Liver (tissue), 3 donors: ENCODE data around the gene HPCA.

ENCODE experiments used
- ATF3 ChIP-seq: IDR thresholded peaks from 2 replicates; pipeline ENCODE4 v1.6.1; 2016; ENCODE audit warnings: antibody characterized with exemption
- CTCF ChIP-seq: fragments of 150-350 bp; IDR thresholded peaks from 2 replicates; pipeline ENCODE4 v1.5.1; 2017; ENCODE audit warnings: improper control_type of control experiment, low read depth, low read length; ENCODE audit not compliant: missing input control
- EGR1 ChIP-seq, 2 donors: IDR thresholded peaks; 2 replicates each; pipeline ENCODE4 v1.6.1; 2016 to 2018; ENCODE audit warnings: antibody characterized with exemption in 2 of 2, low read depth in 2 of 2
- FOXA1 ChIP-seq: IDR thresholded peaks from 2 replicates; pipeline ENCODE4 v1.6.1; 2016; ENCODE audit warnings: antibody characterized with exemption
- JUND ChIP-seq, 2 donors: IDR thresholded peaks; 2 replicates each; pipeline ENCODE4 v1.6.1; 2016; ENCODE audit warnings: antibody characterized with exemption in 2 of 2
- RAD21 ChIP-seq, 2 donors: IDR thresholded peaks; 2 replicates each; pipeline ENCODE4 v1.6.1; 2016; ENCODE audit warnings: antibody characterized with exemption in 2 of 2, mild to moderate bottlenecking in 2 of 2
- RXRA ChIP-seq, 2 donors: IDR thresholded peaks; 2 replicates each; pipeline ENCODE4 v1.6.1; 2017 to 2018; ENCODE audit warnings: antibody characterized with exemption in 2 of 2, mild to moderate bottlenecking in 1 of 2
- SP1 ChIP-seq: IDR thresholded peaks from 2 replicates; pipeline ENCODE4 v1.6.1; 2018; ENCODE audit warnings: antibody characterized with exemption, mild to moderate bottlenecking
- TAF1 ChIP-seq: conservative IDR thresholded peaks from 2 replicates; pipeline ENCODE4 v1.6.1; 2016; ENCODE audit warnings: antibody characterized with exemption, mild to moderate bottlenecking
- TF ChIP-seq, protein P1 (sequence below): IDR thresholded peaks from 2 replicates; pipeline ENCODE4 v1.6.1; 2016; ENCODE audit warnings: antibody characterized with exemption, mild to moderate bottlenecking
- TF ChIP-seq, protein P2 (sequence below): IDR thresholded peaks from 2 replicates; pipeline ENCODE4 v1.6.1; 2016; ENCODE audit warnings: antibody characterized with exemption
- TF ChIP-seq, protein P3 (sequence below): IDR thresholded peaks from 2 replicates; pipeline ENCODE4 v1.6.1; 2016; ENCODE audit warnings: antibody characterized with exemption
- donor health status: healthy.
- donor health status: healthy.

GRCh38 chr1:32878637-32879041 is 7.7 kb upstream of the HPCA start:
- TF ChIP-seq CTCF (no peak), FOXA1 (no peak), RAD21 (IDR thresholded peaks at IDR 0.05) (no peak), RXRA (IDR thresholded peaks at IDR 0.05) (no peak), SP1 (no peak), EGR1 (IDR thresholded peaks at IDR 0.05; ENCODE audit: low read depth in 2 of 2) (no peak), JUND (IDR thresholded peaks at IDR 0.05) (no peak), TAF1 (no peak), ATF3 (no peak)
- TF ChIP-seq, protein P1, sequence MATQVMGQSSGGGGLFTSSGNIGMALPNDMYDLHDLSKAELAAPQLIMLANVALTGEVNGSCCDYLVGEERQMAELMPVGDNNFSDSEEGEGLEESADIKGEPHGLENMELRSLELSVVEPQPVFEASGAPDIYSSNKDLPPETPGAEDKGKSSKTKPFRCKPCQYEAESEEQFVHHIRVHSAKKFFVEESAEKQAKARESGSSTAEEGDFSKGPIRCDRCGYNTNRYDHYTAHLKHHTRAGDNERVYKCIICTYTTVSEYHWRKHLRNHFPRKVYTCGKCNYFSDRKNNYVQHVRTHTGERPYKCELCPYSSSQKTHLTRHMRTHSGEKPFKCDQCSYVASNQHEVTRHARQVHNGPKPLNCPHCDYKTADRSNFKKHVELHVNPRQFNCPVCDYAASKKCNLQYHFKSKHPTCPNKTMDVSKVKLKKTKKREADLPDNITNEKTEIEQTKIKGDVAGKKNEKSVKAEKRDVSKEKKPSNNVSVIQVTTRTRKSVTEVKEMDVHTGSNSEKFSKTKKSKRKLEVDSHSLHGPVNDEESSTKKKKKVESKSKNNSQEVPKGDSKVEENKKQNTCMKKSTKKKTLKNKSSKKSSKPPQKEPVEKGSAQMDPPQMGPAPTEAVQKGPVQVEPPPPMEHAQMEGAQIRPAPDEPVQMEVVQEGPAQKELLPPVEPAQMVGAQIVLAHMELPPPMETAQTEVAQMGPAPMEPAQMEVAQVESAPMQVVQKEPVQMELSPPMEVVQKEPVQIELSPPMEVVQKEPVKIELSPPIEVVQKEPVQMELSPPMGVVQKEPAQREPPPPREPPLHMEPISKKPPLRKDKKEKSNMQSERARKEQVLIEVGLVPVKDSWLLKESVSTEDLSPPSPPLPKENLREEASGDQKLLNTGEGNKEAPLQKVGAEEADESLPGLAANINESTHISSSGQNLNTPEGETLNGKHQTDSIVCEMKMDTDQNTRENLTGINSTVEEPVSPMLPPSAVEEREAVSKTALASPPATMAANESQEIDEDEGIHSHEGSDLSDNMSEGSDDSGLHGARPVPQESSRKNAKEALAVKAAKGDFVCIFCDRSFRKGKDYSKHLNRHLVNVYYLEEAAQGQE = no peak
- TF ChIP-seq, protein P2, sequence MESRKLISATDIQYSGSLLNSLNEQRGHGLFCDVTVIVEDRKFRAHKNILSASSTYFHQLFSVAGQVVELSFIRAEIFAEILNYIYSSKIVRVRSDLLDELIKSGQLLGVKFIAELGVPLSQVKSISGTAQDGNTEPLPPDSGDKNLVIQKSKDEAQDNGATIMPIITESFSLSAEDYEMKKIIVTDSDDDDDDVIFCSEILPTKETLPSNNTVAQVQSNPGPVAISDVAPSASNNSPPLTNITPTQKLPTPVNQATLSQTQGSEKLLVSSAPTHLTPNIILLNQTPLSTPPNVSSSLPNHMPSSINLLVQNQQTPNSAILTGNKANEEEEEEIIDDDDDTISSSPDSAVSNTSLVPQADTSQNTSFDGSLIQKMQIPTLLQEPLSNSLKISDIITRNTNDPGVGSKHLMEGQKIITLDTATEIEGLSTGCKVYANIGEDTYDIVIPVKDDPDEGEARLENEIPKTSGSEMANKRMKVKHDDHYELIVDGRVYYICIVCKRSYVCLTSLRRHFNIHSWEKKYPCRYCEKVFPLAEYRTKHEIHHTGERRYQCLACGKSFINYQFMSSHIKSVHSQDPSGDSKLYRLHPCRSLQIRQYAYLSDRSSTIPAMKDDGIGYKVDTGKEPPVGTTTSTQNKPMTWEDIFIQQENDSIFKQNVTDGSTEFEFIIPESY = no peak
- TF ChIP-seq, protein P3, sequence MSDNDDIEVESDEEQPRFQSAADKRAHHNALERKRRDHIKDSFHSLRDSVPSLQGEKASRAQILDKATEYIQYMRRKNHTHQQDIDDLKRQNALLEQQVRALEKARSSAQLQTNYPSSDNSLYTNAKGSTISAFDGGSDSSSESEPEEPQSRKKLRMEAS = no peak
